Activated naive CD8-positive, alpha-beta T cell (primary cell): Measurements from ENCODE around the gene LRGUK.

Source experiments
- H3K27ac Mint-ChIP-seq: one replicate; pipeline ENCODE4 v1.8.0; 2021; ENCODE audit warnings: mixed read lengths
- H3K27me3 Mint-ChIP-seq: one replicate; pipeline ENCODE4 v1.8.0; 2021; ENCODE audit warnings: mixed read lengths
- H3K36me3 Mint-ChIP-seq: one replicate; pipeline ENCODE4 v1.8.0; 2021; ENCODE audit warnings: mixed read lengths
- H3K4me1 Mint-ChIP-seq: one replicate; pipeline ENCODE4 v1.8.0; 2021; ENCODE audit warnings: low read depth, mixed read lengths
- H3K4me3 Mint-ChIP-seq: one replicate; pipeline ENCODE4 v1.8.0; 2021; ENCODE audit warnings: mild to moderate bottlenecking, mixed read lengths
- H3K9me3 Mint-ChIP-seq: one replicate; pipeline ENCODE4 v1.8.0; 2021; ENCODE audit warnings: low read depth, mixed read lengths

LRGUK gene

GRCh38 chr7:134188311-134188710, 61.2 kb downstream of the LRGUK start:
- peaks cover 9% of the 10 kb centered on the region for H3K27me3 Mint-ChIP-seq
- no peaks in the 10 kb centered on the region for H3K9me3 Mint-ChIP-seq
- H3K27ac Mint-ChIP-seq = no peak overlapping the region
- H3K36me3 Mint-ChIP-seq = no peaks in the 10 kb centered on the region
- no peaks in the 10 kb centered on the region for H3K4me1 Mint-ChIP-seq
- no peak overlapping the region for H3K4me3 Mint-ChIP-seq

GRCh38 chr7:134189559-134189958, 62.4 kb downstream of the LRGUK start:
- Mint-ChIP-seq H3K9me3 (no peaks in the 10 kb centered on the region), H3K36me3 (no peaks in the 10 kb centered on the region), H3K27me3 (peaks cover 4% of the 10 kb centered on the region), H3K27ac (no peak overlapping the region), H3K4me1 (no peaks in the 10 kb centered on the region), H3K4me3 (no peak overlapping the region)

GRCh38 chr7:134191876-134192275, 64.7 kb downstream of the LRGUK start:
- no peak overlapping the region for H3K27ac Mint-ChIP-seq
- H3K4me1 Mint-ChIP-seq = no peaks in the 10 kb centered on the region
- H3K4me3 Mint-ChIP-seq = no peak overlapping the region
- no peaks in the 10 kb centered on the region for H3K9me3 Mint-ChIP-seq
- peaks cover 4% of the 10 kb centered on the region for H3K27me3 Mint-ChIP-seq
- H3K36me3 Mint-ChIP-seq = no peaks in the 10 kb centered on the region

GRCh38 chr7:134193240-134193639, 66.1 kb downstream of the LRGUK start:
- H3K4me3 Mint-ChIP-seq = no peak overlapping the region
- H3K9me3 Mint-ChIP-seq = no peaks in the 10 kb centered on the region
- no peak overlapping the region for H3K27ac Mint-ChIP-seq
- H3K27me3 Mint-ChIP-seq = peaks cover 4% of the 10 kb centered on the region
- H3K4me1 Mint-ChIP-seq = no peaks in the 10 kb centered on the region
- no peaks in the 10 kb centered on the region for H3K36me3 Mint-ChIP-seq

GRCh38 chr7:134195252-134195651, 68.1 kb downstream of the LRGUK start:
- Mint-ChIP-seq H3K27me3 (peaks cover 4% of the 10 kb centered on the region), H3K4me3 (no peak overlapping the region), H3K36me3 (no peaks in the 10 kb centered on the region), H3K9me3 (no peaks in the 10 kb centered on the region), H3K4me1 (no peaks in the 10 kb centered on the region), H3K27ac (no peak overlapping the region)

DNA sequence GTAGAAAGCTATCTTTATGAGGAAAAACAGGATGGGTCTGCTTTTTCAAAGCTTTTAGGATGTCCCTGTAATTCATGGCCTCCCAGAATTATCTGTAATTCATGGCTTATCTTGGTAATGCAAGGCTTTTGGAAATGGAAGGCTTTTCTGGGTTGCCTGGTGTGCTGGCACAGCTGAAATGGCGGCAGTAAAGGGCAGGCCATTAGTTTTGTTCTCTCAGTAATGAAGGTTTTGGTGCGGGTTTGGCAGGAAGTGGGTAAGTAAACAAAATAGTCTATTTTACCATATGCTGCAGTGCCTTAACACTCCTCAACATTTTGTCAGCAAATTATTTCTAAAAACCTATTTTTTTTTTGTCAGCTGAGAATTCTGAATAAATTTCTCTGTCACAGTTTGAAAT, 69.3 kb downstream of the LRGUK start:
- H3K27ac Mint-ChIP-seq = no peak overlapping the region
- no peaks in the 10 kb centered on the region for H3K36me3 Mint-ChIP-seq
- peaks cover 4% of the 10 kb centered on the region for H3K27me3 Mint-ChIP-seq
- no peaks in the 10 kb centered on the region for H3K9me3 Mint-ChIP-seq
- no peak overlapping the region for H3K4me3 Mint-ChIP-seq
- no peaks in the 10 kb centered on the region for H3K4me1 Mint-ChIP-seq

GRCh38 chr7:134197345-134197744, 70.2 kb downstream of the LRGUK start:
- H3K27ac Mint-ChIP-seq = no peak overlapping the region
- H3K27me3 Mint-ChIP-seq = peaks cover 4% of the 10 kb centered on the region
- H3K4me3 Mint-ChIP-seq = no peak overlapping the region
- no peaks in the 10 kb centered on the region for H3K9me3 Mint-ChIP-seq
- no peaks in the 10 kb centered on the region for H3K4me1 Mint-ChIP-seq
- H3K36me3 Mint-ChIP-seq = no peaks in the 10 kb centered on the region

DNA sequence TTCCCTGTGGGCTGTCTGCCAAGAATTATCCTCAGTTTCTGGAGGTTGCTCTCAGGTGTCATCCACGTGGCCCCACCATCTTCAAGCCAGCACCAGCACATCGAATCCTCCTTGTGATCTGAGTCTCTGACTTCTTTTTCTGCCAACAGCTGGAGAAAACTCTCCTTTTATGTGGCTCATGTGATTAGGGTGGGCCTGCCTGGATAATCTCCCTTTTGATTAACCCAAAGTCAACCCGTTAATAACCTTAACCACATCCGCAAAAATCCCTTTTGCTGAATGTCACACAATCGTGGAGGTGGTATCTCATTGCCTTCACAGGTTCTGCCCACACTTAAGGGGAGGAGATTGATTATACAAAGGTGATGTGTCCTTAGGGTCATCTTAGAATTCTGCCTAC, 73.8 kb downstream of the LRGUK start:
- Mint-ChIP-seq H3K36me3 (no peaks in the 10 kb centered on the region), H3K27ac (no peak overlapping the region), H3K27me3 (peaks cover 5% of the 10 kb centered on the region), H3K4me3 (no peak overlapping the region), H3K4me1 (no peaks in the 10 kb centered on the region), H3K9me3 (no peaks in the 10 kb centered on the region)

GRCh38 chr7:134201569-134202261, 74.6 kb downstream of the LRGUK start:
- H3K9me3 Mint-ChIP-seq = no peaks in the 10 kb centered on the region
- peaks cover 5% of the 10 kb centered on the region for H3K27me3 Mint-ChIP-seq
- no peak overlapping the region for H3K27ac Mint-ChIP-seq
- no peaks in the 10 kb centered on the region for H3K36me3 Mint-ChIP-seq
- H3K4me3 Mint-ChIP-seq = no peak overlapping the region
- H3K4me1 Mint-ChIP-seq = no peaks in the 10 kb centered on the region

GRCh38 chr7:134203186-134203889, 76.2 kb downstream of the LRGUK start:
- H3K36me3 Mint-ChIP-seq = no peaks in the 10 kb centered on the region
- H3K27ac Mint-ChIP-seq = no peak overlapping the region
- no peak overlapping the region for H3K4me3 Mint-ChIP-seq
- peaks cover 1% of the 10 kb centered on the region for H3K27me3 Mint-ChIP-seq
- H3K9me3 Mint-ChIP-seq = no peaks in the 10 kb centered on the region
- no peaks in the 10 kb centered on the region for H3K4me1 Mint-ChIP-seq

- H3K27ac Mint-ChIP-seq = no peak overlapping the region
- H3K36me3 Mint-ChIP-seq = no peaks in the 10 kb centered on the region
- H3K9me3 Mint-ChIP-seq = no peaks in the 10 kb centered on the region
- H3K4me1 Mint-ChIP-seq = no peaks in the 10 kb centered on the region
- no peak overlapping the region for H3K4me3 Mint-ChIP-seq
- H3K27me3 Mint-ChIP-seq = peaks cover 5% of the 10 kb centered on the region
Observed at GRCh38 chr7:134209322-134210015, 82.3 kb downstream of the LRGUK start.

GRCh38 chr7:134210227-134210626, 83.1 kb downstream of the LRGUK start:
- no peaks in the 10 kb centered on the region for H3K9me3 Mint-ChIP-seq
- no peaks in the 10 kb centered on the region for H3K36me3 Mint-ChIP-seq
- H3K4me1 Mint-ChIP-seq = no peaks in the 10 kb centered on the region
- H3K4me3 Mint-ChIP-seq = no peak overlapping the region
- H3K27ac Mint-ChIP-seq = no peak overlapping the region
- peaks cover 5% of the 10 kb centered on the region for H3K27me3 Mint-ChIP-seq

DNA sequence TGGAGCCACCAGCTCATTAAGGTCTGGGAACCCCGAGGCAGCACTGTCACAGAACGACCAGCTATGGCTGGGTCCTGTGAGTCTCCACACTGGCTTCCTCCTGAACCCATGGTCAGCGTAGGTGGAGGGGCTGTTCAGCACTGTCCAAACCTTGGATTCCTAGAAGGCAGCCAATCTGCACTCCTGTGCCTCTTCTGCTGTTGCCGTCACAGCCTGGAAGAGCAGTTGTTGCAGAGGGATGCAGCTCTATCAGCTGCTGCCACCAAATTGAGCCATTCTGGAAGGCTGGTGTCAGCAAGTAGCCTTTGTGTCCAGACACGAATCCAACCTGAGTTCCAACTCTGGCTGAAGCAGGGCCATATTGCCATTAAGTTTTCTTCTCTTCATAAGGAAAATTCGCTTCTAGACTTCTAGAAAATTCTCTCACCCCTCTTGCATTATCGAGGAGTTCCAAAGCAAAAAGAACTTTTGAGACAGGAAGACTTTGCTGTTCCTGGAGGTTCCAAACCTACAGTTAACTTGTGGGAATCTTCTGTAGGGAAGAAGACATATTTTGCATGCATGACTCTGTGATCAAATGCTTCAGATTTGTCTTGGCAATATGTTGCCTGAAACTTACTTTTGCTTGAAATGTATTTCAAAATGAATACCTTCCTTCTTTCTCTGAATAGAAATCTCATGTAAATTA, 84.0 kb downstream of the LRGUK start:
- H3K9me3 Mint-ChIP-seq = no peaks in the 10 kb centered on the region
- no peaks in the 10 kb centered on the region for H3K36me3 Mint-ChIP-seq
- no peaks in the 10 kb centered on the region for H3K4me1 Mint-ChIP-seq
- peaks cover 5% of the 10 kb centered on the region for H3K27me3 Mint-ChIP-seq
- no peak overlapping the region for H3K4me3 Mint-ChIP-seq
- H3K27ac Mint-ChIP-seq = no peak overlapping the region

GRCh38 chr7:134211817-134212216, 84.7 kb downstream of the LRGUK start:
- Mint-ChIP-seq H3K9me3 (no peaks in the 10 kb centered on the region), H3K36me3 (no peaks in the 10 kb centered on the region), H3K27ac (no peak overlapping the region)

More at GRCh38 chr7:134211817-134212216, 84.7 kb downstream of the LRGUK start:
- Mint-ChIP-seq H3K4me1 (no peaks in the 10 kb centered on the region), H3K27me3 (peaks cover 5% of the 10 kb centered on the region), H3K4me3 (no peak overlapping the region)
